Psoas muscle (tissue), 8 donors: ENCODE data around the gene RYR2. TPM values are rescaled to one million over a fixed set of nuclear protein-coding genes. Genes with fewer than 3 reads are reported as not detected.

Experiments
- ATAC-seq, 4 donors: fragments of 200-7000 bp; cut with Tn5 transposase; one replicate each; pipeline ENCODE4 v1.9.1; 2020; ENCODE audit warnings: moderate library complexity in 3 of 4, mild to moderate bottlenecking in 2 of 4
- DNase-seq, 2 donors: peaks; one replicate each; pipeline ENCODE4 v3.0.0-alpha.2; 2020
- H3K27ac ChIP-seq: fragments of 200-600 bp; one replicate; pipeline ENCODE4 v1.8.0; 2022
- H3K27me3 ChIP-seq, 3 donors: fragments of 200-600 bp in 1 of 3; one replicate each; pipeline versions ENCODE4 v1.6.1 to v1.8.0; 2013 to 2022; ENCODE audit warnings: low read length in 2 of 3, mild to moderate bottlenecking in 2 of 3, moderate library complexity in 1 of 3; ENCODE audit not compliant: insufficient read depth in 3 of 3
- H3K36me3 ChIP-seq, 2 donors: fragments of 200-600 bp in 1 of 2; one replicate each; pipeline versions ENCODE4 v1.6.1 to v1.8.0; 2013 to 2022; ENCODE audit warnings: low read depth in 1 of 2, mild to moderate bottlenecking in 1 of 2, moderate library complexity in 1 of 2; ENCODE audit not compliant: insufficient read depth in 1 of 2
- H3K4me1 ChIP-seq: fragments of 200-600 bp; one replicate; pipeline ENCODE4 v1.8.0; 2022
- H3K4me3 ChIP-seq: fragments of 200-600 bp; one replicate; pipeline ENCODE4 v1.8.0; 2022; ENCODE audit warnings: mild to moderate bottlenecking
- H3K9me3 ChIP-seq: fragments of 200-600 bp; one replicate; pipeline ENCODE4 v1.8.0; 2022
- CTCF ChIP-seq: fragments of 200-600 bp; IDR thresholded peaks from one replicate; pipeline ENCODE4 v1.8.0; 2022; ENCODE audit warnings: antibody characterized with exemption
- WGBS, 3 donors: extraction: QIAGEN DNeasy Blood & Tissue Kit; methylation state at CpG; one replicate each; pipeline versions ENCODE4 v1.1.6 to v1.1.7; 2013; 5-methylcytosine and 5-hydroxymethylcytosine counted together
- intact Hi-C, 2 donors: fragments of 100-400 bp; cut with DNase I; formaldehyde crosslinking; loops; one replicate each; pipeline versions ENCODE4 v1.11.0 to v1.14.2; 2022
- polyA plus RNA-seq, 3 donors: library from polyadenylated mRNA; stranded (reverse); fragments of 200-250 nt; gene quantifications; one replicate each; pipeline ENCODE4 v1.2.3, GENCODE V29; 2013
- total RNA-seq, 4 donors: library from RNA; stranded (reverse); fragmentation: NEBNext Ultra II Directional in 2 of 4; extraction: Animal tissue kit (Norgen Biotek cat#: 25700) in 2 of 4; gene quantifications; one replicate each; pipeline versions ENCODE4 v1.2.1 to v1.2.4, GENCODE V29; 2021 to 2023
- donor health status: healthy with polysubstance abuse.
- donor health status: DM: no; HTN: no; CAD: no; lungs with moderate emphysema.
- donor health status: Bipolar disorder and iron deficiency.
- donor health status: healthy.
- donor health status: DM: yes; HTN: yes; CAD: no.
- donor health status: DM: no; HTN: no; CAD: no.
- donor health status: DM: no; HTN: no; CAD: no.
- donor health status: DM: yes; HTN: yes; CAD: no.

RYR2 gene
- total and polyA plus RNA-seq, 7 donors, result 0.06 to 0.48 (median 0.25) TPM

DNA sequence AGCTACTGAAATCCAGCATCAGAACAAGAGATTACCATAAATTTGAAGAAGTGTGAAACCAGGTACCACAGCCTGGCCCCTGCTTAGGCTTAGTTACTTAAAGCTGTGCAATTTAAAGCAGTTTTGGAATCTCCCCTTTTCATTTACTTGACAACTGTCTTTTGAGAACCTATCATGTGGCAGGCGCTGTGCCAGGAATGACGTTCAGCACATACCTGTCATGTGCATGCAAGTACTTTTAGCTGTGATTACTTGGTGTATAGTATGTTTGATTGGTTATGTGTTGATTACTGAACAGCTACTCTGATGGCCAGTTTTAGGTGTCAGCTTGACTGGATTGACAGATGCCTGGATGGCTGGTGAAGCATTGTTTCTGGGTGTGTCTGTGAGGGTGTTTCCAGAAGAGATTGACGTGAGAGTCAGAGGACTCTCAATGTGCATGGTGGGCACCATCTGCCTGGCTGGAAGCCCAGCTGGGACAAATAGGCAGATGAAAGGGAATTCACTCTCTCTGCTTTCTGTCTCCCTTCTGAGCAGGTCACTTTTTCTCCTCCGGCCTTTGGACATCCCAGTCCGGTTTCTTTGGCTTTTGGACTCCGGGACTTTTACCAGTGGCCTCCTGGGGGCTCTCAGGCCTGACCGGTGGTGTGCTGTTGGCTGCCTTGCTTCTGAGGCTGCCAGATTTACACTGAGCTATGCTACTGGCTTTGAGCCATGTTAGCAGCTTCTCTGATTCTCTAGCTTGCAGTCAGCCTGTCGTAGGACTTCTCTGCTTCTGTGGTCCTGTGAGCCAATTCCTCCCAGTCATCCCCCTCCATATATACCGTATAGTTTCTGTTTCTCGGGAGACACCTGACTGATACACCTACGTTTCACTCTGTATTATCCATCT, 178.0 kb downstream of the RYR2 start:
- WGBS, 3 donors, result 22 to 26% (median 23%) methylated on average over 11 of the region's 11 CpGs

GRCh38 chr1:237223419-237223818, 181.4 kb downstream of the RYR2 start:
- H3K27ac ChIP-seq, result no peak overlapping the region
- H3K4me3 ChIP-seq, result no peak overlapping the region
- H3K9me3 ChIP-seq, result no peaks in the 10 kb centered on the region
- intact Hi-C loops, result no loop called here
- no peaks in the 10 kb centered on the region for H3K36me3 ChIP-seq
- ATAC-seq, result no peak
- WGBS, 3 donors, result 93 to 97% (median 95%) methylated on average over 2 of the region's 2 CpGs
- TF ChIP-seq CTCF, result no peak
- H3K4me1 ChIP-seq, result no peaks in the 10 kb centered on the region
- no peak for DNase-seq
- H3K27me3 ChIP-seq, result peaks cover 0 to 2% (median 0%) of the 10 kb centered on the region in 3 donors

More for the DNA sequence above, 178.0 kb downstream of the RYR2 start:
- ATAC-seq (no peak), DNase-seq (no peak)
- H3K4me1 ChIP-seq, result no peaks in the 10 kb centered on the region
- no peaks in the 10 kb centered on the region for H3K36me3 ChIP-seq
- intact Hi-C loops, result no loop called here
- TF ChIP-seq CTCF, result no peak
- H3K4me3 ChIP-seq, result no peak overlapping the region
- peaks cover 0 to 2% (median 0%) of the 10 kb centered on the region in 3 donors for H3K27me3 ChIP-seq
- H3K27ac ChIP-seq, result no peak overlapping the region
- H3K9me3 ChIP-seq, result no peaks in the 10 kb centered on the region

DNA sequence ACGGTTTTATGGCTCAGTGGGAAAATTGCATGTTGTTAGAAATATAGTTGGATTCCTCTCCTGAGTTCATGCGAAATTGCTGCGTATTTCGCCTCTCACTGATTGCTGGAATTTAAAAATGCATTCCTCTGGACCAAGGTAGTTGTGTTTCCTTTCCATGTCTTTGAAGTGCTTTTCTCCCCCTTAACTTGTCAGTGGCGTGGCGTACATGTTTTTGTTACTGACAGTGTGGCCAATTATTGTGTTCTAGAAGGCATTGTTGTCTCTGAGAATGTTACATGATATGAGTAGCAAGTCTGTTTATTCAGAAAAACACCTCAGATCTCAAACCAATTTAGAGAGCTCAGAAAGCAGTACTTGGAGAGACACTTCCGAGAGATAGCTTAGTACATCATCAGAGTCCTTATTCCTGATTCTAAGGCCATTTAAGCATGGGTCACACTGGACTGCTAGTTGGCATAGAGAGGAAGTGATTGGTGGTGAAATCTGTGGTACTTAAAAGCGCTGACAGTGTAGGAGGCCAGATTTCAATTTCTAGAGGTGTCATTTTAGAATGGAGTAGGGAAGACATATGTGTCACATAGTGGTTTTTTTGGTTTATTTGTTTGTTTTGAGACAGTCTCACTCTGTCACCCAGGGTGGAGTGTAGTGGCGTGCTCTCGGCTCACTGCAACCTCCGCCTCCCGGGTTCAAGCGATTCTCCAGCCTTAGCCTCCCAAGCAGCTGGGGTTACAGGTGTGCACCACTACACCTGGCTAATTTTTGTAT, 184.4 kb downstream of the RYR2 start:
- Histone ChIP-seq H3K4me3 (no peak overlapping the region), H3K27me3 (peaks cover 0 to 2% (median 0%) of the 10 kb centered on the region in 3 donors), H3K36me3 (no peaks in the 10 kb centered on the region), H3K9me3 (no peaks in the 10 kb centered on the region), H3K27ac (no peak overlapping the region), H3K4me1 (no peaks in the 10 kb centered on the region)
- WGBS, 3 donors, result 56 to 59% (median 57%) methylated on average over 13 of the region's 13 CpGs
- no peak for DNase-seq
- intact Hi-C loops, result no loop called here
- ATAC-seq, result no peak
- TF ChIP-seq CTCF, result no peak

DNA sequence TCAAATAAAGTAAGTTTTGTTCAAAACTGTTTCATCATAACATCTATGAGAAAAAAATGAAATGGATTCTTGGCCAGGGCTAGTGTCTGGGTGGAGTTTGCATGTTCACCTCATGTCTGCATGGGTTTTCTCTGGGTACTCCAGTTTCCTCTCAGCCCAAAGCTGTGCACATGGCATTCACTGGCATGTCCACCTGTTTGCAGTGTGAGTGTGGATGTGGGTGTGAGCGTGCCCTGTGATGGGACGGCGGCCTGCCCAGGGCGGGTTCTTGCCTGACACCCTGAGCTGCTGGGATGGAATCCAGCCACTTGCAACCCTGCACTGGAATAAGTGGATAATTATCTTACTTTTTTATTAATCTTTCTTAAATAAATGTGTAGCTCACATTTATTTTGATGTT, 185.5 kb downstream of the RYR2 start:
- TF ChIP-seq CTCF, result no peak
- no peak for ATAC-seq
- Histone ChIP-seq H3K4me1 (no peaks in the 10 kb centered on the region), H3K27me3 (peaks cover 0 to 2% (median 0%) of the 10 kb centered on the region in 3 donors), H3K36me3 (no peaks in the 10 kb centered on the region), H3K9me3 (no peaks in the 10 kb centered on the region), H3K27ac (no peak overlapping the region), H3K4me3 (no peak overlapping the region)
- DNase-seq, result no peak
- 43 to 56% (median 53%) methylated on average over 4 of the region's 4 CpGs for WGBS, 3 donors
- intact Hi-C loops, result no loop called here
